HCT116 (cell line): ENCODE results near the gene ZBTB7C. TPM values are rescaled to one million over a fixed set of nuclear protein-coding genes. Genes with fewer than 3 reads are reported as not detected.

Experiments used
- ATAC-seq: fragments of 200-7000 bp; cut with Tn5 transposase; 2 replicates; pipeline ENCODE4 v1.9.1; 2020; ENCODE audit warnings: mild to moderate bottlenecking, moderate library complexity
- BruUV-seq: library from RNA; stranded (reverse); fragments of 400-500 nt; replicated peaks from 2 replicates; lab custom pipeline; 2021; lab: Mats Ljungman, UMichigan
- CTCF ChIA-PET: fragments of 300-600 bp; sonication (Branson Sonifier 250); formaldehyde crosslinking; loops from one replicate; lab custom pipeline; 2021; ENCODE audit warnings: antibody characterized with exemption; lab: Charles Lee
- POLR2A ChIA-PET: fragments of 300-600, 350-600 bp; sonication (Branson Sonifier 250); formaldehyde crosslinking; loops from one replicate; lab custom pipeline; 2021; ENCODE audit warnings: antibody characterized with exemption; lab: Charles Lee
- RAD21 ChIA-PET, 2 experiments: fragments of 300-600 bp; sonication (Branson Sonifier 250); formaldehyde crosslinking; loops; one replicate each; lab custom pipeline; 2023; ENCODE audit warnings: low total read pairs in 2 of 2; ENCODE audit not compliant: uncharacterized antibody in 2 of 2, unreplicated experiment in 2 of 2, low non-redundant PET in 1 of 2; lab: Charles Lee
- DNase-seq: peaks from one replicate; pipeline ENCODE4 v3.0.0-alpha.2; 2010; ENCODE audit warnings: low read depth, low spot score
- H2AFZ ChIP-seq: fragments of 200-600 bp; shearing (Covaris generic), sonication (generic); 2 replicates; pipeline ENCODE4 v1.6.1; 2017; ENCODE audit warnings: low read depth, mixed run types, mixed read lengths, antibody characterized with exemption, low read length; ENCODE audit not compliant: poor library complexity, severe bottlenecking
- H3K27ac ChIP-seq: 2 replicates; pipeline ENCODE4 v1.5.1; 2012; ENCODE audit warnings: low read depth, low read length
- H3K27me3 ChIP-seq: fragments of 200-600 bp; sonication (generic); 2 replicates; pipeline ENCODE4 v1.6.1; 2016; ENCODE audit warnings: mixed run types, low read length, mixed read lengths; ENCODE audit not compliant: insufficient read depth
- H3K36me3 ChIP-seq, 2 experiments: fragments of 200-500 bp in 1 of 2; fragments of 200-600 bp in 1 of 2; sonication (Bioruptor generic) in 1 of 2; sonication (generic) in 1 of 2; 2 replicates each; pipeline versions ENCODE4 v1.5.1 to v1.6.1; 2014 to 2016; ENCODE audit warnings: low read length in 2 of 2, inconsistent platforms in 1 of 2, mixed read lengths in 1 of 2, mixed run types in 1 of 2; ENCODE audit not compliant: insufficient read depth in 2 of 2, control insufficient read depth in 1 of 2
- H3K4me1 ChIP-seq, 2 experiments: fragments of 200-600 bp in 1 of 2; sonication (generic) in 1 of 2; 2 replicates each; pipeline versions ENCODE4 v1.5.1 to v1.6.1; 2012 to 2017; ENCODE audit warnings: low read length in 2 of 2, inconsistent platforms in 1 of 2, mild to moderate bottlenecking in 1 of 2, mixed read lengths in 1 of 2, mixed run types in 1 of 2, moderate library complexity in 1 of 2; ENCODE audit not compliant: insufficient read depth in 2 of 2, control insufficient read depth in 1 of 2
- H3K4me2 ChIP-seq: fragments of 200-600 bp; sonication (generic); 2 replicates; pipeline ENCODE4 v1.6.1; 2017; ENCODE audit warnings: mixed run types, low read length, mixed read lengths
- H3K4me3 ChIP-seq, 2 experiments: fragments of 200-600 bp in 1 of 2; sonication (generic) in 1 of 2; replicated peaks in 1 of 2; 2 replicates each; pipeline ENCODE4 v1.5.1; 2011 to 2016; ENCODE audit warnings: low read length in 2 of 2, control low read depth in 1 of 2, low read depth in 1 of 2, mild to moderate bottlenecking in 1 of 2, mixed read lengths in 1 of 2, mixed run types in 1 of 2
- H3K79me2 ChIP-seq: fragments of 200-600 bp; sonication (generic); 2 replicates; pipeline ENCODE4 v1.6.1; 2017; ENCODE audit warnings: mild to moderate bottlenecking, mixed run types, low read length, moderate library complexity, mixed read lengths; ENCODE audit not compliant: insufficient read depth
- H3K9ac ChIP-seq: fragments of 200-600 bp; sonication (generic); 2 replicates; pipeline ENCODE4 v1.6.1; 2016; ENCODE audit warnings: low read length, mixed read lengths
- H3K9me2 ChIP-seq: fragments of 200-600 bp; sonication (generic), shearing (Covaris generic); 2 replicates; pipeline ENCODE4 v1.6.1; 2017; ENCODE audit warnings: mixed run types, mild to moderate bottlenecking, moderate library complexity; ENCODE audit not compliant: insufficient read depth
- H3K9me3 ChIP-seq, 2 experiments: fragments of 200-500 bp in 1 of 2; fragments of 200-600 bp in 1 of 2; sonication (Bioruptor generic) in 1 of 2; sonication (generic) in 1 of 2; 2 replicates each; pipeline ENCODE4 v1.6.1; 2014 to 2017; ENCODE audit warnings: low read length in 2 of 2, mixed read lengths in 2 of 2, inconsistent platforms in 1 of 2, low read depth in 1 of 2, mild to moderate bottlenecking in 1 of 2, mixed run types in 1 of 2, moderate library complexity in 1 of 2; ENCODE audit not compliant: control insufficient read depth in 1 of 2, insufficient read depth in 1 of 2
- H4K20me1 ChIP-seq: fragments of 200-600 bp; sonication (generic), shearing (Covaris generic); 2 replicates; pipeline ENCODE4 v1.6.1; 2017; ENCODE audit warnings: mixed run types, mild to moderate bottlenecking, moderate library complexity; ENCODE audit not compliant: insufficient read depth
- CBX3 ChIP-seq: IDR thresholded peaks from 2 replicates; pipeline ENCODE4 v1.6.1; 2012; ENCODE audit warnings: low read depth
- EZH2 ChIP-seq: fragments of 200-600 bp; sonication (generic); IDR thresholded peaks from 2 replicates; pipeline ENCODE4 v1.6.1; 2017; ENCODE audit warnings: antibody characterized with exemption, mixed run types
- EZH2phosphoT487 ChIP-seq: fragments of 200-600 bp; IDR thresholded peaks from 2 replicates; pipeline ENCODE4 v1.6.1; 2018; ENCODE audit warnings: antibody characterized with exemption, borderline replicate concordance
- JUND ChIP-seq: IDR thresholded peaks from 2 replicates; pipeline ENCODE4 v1.6.1; 2012
- POLR2A ChIP-seq: IDR thresholded peaks from 2 replicates; pipeline ENCODE4 v1.7.0; 2011; ENCODE audit warnings: borderline replicate concordance; ENCODE audit not compliant: insufficient read depth, insufficient read length; ENCODE audit errors: extremely low read depth
- POLR2AphosphoS5 ChIP-seq: IDR thresholded peaks from 2 replicates; pipeline ENCODE4 v1.6.1; 2011; ENCODE audit warnings: mild to moderate bottlenecking, low read depth, low read length, moderate library complexity
- RAD21 ChIP-seq: IDR thresholded peaks from 2 replicates; pipeline ENCODE4 v1.6.1; 2012; ENCODE audit warnings: low read depth, mild to moderate bottlenecking
- SIN3A ChIP-seq: IDR thresholded peaks from 2 replicates; pipeline ENCODE4 v1.6.1; 2012; ENCODE audit warnings: low read depth
- SP1 ChIP-seq: IDR thresholded peaks from 2 replicates; pipeline ENCODE4 v1.6.1; 2012; ENCODE audit warnings: low read depth
- SRF ChIP-seq: IDR thresholded peaks from 2 replicates; pipeline ENCODE4 v1.6.1; 2012; ENCODE audit warnings: low read depth
- TCF7L2 ChIP-seq: IDR thresholded peaks from 2 replicates; pipeline ENCODE4 v1.7.0; 2011; ENCODE audit warnings: borderline replicate concordance, inconsistent platforms; ENCODE audit not compliant: insufficient read depth, insufficient read length; ENCODE audit errors: extremely low read depth
- YY1 ChIP-seq: IDR thresholded peaks from 2 replicates; pipeline ENCODE4 v1.6.1; 2011; ENCODE audit warnings: low read length, low read depth, moderate library complexity, mild to moderate bottlenecking; ENCODE audit not compliant: insufficient replicate concordance; ENCODE audit errors: extremely low read depth
- ZFX ChIP-seq: fragments of 450-650 bp; IDR thresholded peaks from 2 replicates; pipeline ENCODE4 v1.6.1; 2017
- ZNF274 ChIP-seq: fragments of 200-500 bp; sonication (Bioruptor generic); IDR thresholded peaks from 2 replicates; pipeline ENCODE4 v1.6.1; 2014; ENCODE audit warnings: mild to moderate bottlenecking, low read depth, low read length, inconsistent platforms
- intact Hi-C: fragments of 100-400 bp; cut with micrococcal nuclease; formaldehyde crosslinking; loops from 2 replicates; pipeline ENCODE4 v1.10.0; 2022
- total RNA-seq: library from RNA; stranded (reverse); gene quantifications from one replicate; pipeline ENCODE4 v1.2.1, GENCODE V29; 2021; ENCODE audit not compliant: unreplicated experiment
- TF ChIP-seq, protein P1 (sequence below): IDR thresholded peaks from 2 replicates; pipeline ENCODE4 v1.6.1; 2012
- TF ChIP-seq, protein P2 (sequence below): IDR thresholded peaks from 2 replicates; pipeline ENCODE4 v1.6.1; 2012; ENCODE audit warnings: low read depth

ZBTB7C gene
- total RNA-seq, 1 experiment from 2014 or later, result 0.37 TPM

DNA sequence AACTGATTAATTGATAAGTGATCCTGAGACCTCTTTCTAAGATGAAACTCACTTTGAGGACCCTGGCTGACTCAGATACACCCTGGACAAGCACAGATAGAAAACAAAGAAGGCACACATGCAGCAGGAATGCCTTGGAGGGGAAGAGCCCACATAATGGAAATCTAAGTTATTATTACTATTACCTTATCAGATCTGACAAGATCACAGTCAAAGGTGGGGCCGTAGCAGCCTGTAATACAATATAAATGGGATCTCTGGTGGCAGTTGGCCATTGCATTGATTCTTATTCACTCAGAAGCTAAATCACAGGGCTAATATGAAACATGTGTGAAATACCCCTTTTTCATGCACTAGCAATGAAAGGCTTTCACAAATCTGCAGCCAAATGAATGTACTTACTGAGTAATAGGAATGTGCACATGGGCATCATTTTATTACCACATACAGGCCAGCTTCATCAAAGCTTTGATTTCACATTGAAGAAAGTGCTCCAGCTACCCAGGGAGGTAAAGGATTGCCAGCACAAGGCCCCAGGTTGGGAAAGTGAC is 84.0 kb downstream of the ZBTB7C start (continued):
- TF ChIP-seq JUND (no peak), ZNF274 (no peak), RAD21 (no peak)
- TF ChIP-seq, all 23 proteins: peak for 0

DNA sequence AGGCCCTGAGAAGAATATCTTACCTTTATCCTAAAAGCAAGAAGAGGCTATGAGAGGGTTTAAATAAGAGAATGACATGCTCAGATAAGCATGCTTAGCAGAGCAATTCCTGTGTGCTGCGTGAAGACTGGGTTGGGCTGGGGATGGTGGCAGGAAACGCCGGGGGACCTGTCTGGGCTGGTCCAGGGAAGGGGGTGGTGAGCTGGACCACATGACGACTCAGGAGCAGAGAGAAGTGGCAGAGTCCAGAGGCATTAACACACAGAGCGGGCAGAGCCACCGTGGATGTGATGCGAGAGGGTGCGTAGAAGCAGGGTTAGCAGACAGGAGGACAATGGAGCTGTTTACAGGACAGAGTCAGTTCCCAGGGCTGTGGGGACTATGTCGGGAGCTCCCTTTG is 84.5 kb downstream of the ZBTB7C start:
- no peak for ATAC-seq
- no TSS peak for BruUV-seq
- Histone ChIP-seq H3K79me2 (no peaks in the 10 kb centered on the region), H3K4me2 (no peak overlapping the region), H4K20me1 (no peaks in the 10 kb centered on the region), H3K4me3 (no peak overlapping the region), H3K27me3 (no peaks in the 10 kb centered on the region), H3K9me3 (no peaks in the 10 kb centered on the region), H3K27ac (no peak overlapping the region), H3K36me3 (no peaks in the 10 kb centered on the region), H3K4me1 (peaks cover 1 to 28% of the 10 kb centered on the region in 2 experiments; a peak in 3 of 4 replicates), H2AFZ (no peak overlapping the region), H3K9me2 (no peaks in the 10 kb centered on the region), H3K9ac (no peak overlapping the region)
- CTCF ChIA-PET, result interaction anchor here (1.3 kb wide), 1 partner anchor 121 kb away, joined by 3 read pairs; no protein-coding TSS in a partner anchor
- RAD21 ChIA-PET, result no interaction called here
- POLR2A ChIA-PET, result no interaction called here
- intact Hi-C loops, result no loop called here
- no peak for TF ChIP-seq TCF7L2
- no peak for TF ChIP-seq SIN3A
- no peak for TF ChIP-seq SP1
- TF ChIP-seq POLR2AphosphoS5, result no peak
- TF ChIP-seq EZH2, result no peak
- TF ChIP-seq, protein P1, sequence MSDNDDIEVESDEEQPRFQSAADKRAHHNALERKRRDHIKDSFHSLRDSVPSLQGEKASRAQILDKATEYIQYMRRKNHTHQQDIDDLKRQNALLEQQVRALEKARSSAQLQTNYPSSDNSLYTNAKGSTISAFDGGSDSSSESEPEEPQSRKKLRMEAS, result no peak
- no peak for TF ChIP-seq JUND
- DNase-seq, result no peak

DNA sequence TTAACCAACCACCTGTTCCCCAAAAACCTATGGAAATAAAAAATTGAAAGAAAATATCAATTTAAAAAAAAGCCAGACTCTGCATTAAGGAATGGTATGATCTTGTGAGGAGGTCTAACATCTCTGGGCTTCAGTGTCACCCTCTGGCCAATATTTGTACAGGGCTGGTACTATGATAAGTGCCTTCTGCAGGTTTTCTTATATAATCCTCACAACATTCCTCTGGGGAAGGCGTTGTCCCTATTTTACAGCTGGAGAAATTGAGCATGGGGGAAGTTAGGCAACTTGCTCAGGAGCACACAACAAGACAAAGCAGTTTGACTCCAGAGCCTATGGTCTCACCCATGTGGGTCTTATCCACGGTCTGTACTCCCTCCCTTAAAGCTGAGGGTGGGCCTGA is 86.0 kb downstream of the ZBTB7C start:
- DNase-seq (no peak), ATAC-seq (no peak)
- Histone ChIP-seq H3K79me2 (no peaks in the 10 kb centered on the region), H3K27ac (no peak overlapping the region), H3K4me2 (no peak overlapping the region), H3K9me2 (no peaks in the 10 kb centered on the region), H3K4me3 (no peak overlapping the region), H3K27me3 (no peaks in the 10 kb centered on the region), H3K9ac (no peak overlapping the region), H4K20me1 (no peaks in the 10 kb centered on the region), H2AFZ (no peak overlapping the region), H3K36me3 (no peaks in the 10 kb centered on the region), H3K9me3 (no peaks in the 10 kb centered on the region), H3K4me1 (peaks cover 0 to 13% of the 10 kb centered on the region in 2 experiments; a peak in 2 of 4 replicates)
- BruUV-seq, result no TSS peak
- ChIA-PET POLR2A (no interaction called here), RAD21 (no interaction called here), CTCF (no interaction called here)
- intact Hi-C loops, result no loop called here
- TF ChIP-seq, protein P2, sequence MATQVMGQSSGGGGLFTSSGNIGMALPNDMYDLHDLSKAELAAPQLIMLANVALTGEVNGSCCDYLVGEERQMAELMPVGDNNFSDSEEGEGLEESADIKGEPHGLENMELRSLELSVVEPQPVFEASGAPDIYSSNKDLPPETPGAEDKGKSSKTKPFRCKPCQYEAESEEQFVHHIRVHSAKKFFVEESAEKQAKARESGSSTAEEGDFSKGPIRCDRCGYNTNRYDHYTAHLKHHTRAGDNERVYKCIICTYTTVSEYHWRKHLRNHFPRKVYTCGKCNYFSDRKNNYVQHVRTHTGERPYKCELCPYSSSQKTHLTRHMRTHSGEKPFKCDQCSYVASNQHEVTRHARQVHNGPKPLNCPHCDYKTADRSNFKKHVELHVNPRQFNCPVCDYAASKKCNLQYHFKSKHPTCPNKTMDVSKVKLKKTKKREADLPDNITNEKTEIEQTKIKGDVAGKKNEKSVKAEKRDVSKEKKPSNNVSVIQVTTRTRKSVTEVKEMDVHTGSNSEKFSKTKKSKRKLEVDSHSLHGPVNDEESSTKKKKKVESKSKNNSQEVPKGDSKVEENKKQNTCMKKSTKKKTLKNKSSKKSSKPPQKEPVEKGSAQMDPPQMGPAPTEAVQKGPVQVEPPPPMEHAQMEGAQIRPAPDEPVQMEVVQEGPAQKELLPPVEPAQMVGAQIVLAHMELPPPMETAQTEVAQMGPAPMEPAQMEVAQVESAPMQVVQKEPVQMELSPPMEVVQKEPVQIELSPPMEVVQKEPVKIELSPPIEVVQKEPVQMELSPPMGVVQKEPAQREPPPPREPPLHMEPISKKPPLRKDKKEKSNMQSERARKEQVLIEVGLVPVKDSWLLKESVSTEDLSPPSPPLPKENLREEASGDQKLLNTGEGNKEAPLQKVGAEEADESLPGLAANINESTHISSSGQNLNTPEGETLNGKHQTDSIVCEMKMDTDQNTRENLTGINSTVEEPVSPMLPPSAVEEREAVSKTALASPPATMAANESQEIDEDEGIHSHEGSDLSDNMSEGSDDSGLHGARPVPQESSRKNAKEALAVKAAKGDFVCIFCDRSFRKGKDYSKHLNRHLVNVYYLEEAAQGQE, result no peak
- TF ChIP-seq ZNF274 (no peak), POLR2A (no peak), RAD21 (no peak), YY1 (no peak), POLR2AphosphoS5 (no peak), JUND (no peak), EZH2phosphoT487 (no peak), SP1 (no peak), SRF (no peak), CBX3 (no peak), ZFX (no peak)
- TF ChIP-seq, protein P1, result no peak
